ENCODE results near the gene COL4A1. TPM values are rescaled to one million over a fixed set of nuclear protein-coding genes. Genes with fewer than 3 reads are reported as not detected.

The COL4A1 gene
- polyA plus RNA-seq, 4 donors, result 3.1 to 85.7 (median 32.2) TPM

GRCh38 chr13:110332750-110333149 lies 25.8 kb upstream of the COL4A1 start:
- Histone ChIP-seq H3K4me3 (ENCODE audit: low read depth in 1 of 3, low read length in 3 of 3) (no peak overlapping the region), H3K9me3 (ENCODE audit: control insufficient read depth in 2 of 2, insufficient read depth in 1 of 2, low read depth in 1 of 2, low read length in 1 of 2) (no peaks in the 10 kb centered on the region), H3K27me3 (ENCODE audit: control insufficient read depth in 3 of 3, insufficient read depth in 3 of 3, low read length in 3 of 3) (no peaks in the 10 kb centered on the region), H3K27ac (ENCODE audit: low read depth in 1 of 3, low read length in 2 of 3) (no peak overlapping the region), H3K36me3 (ENCODE audit: control insufficient read depth in 3 of 3, insufficient read depth in 2 of 3, low read depth in 1 of 3, low read length in 3 of 3) (peaks cover 0 to 18% (median 0%) of the 10 kb centered on the region in 3 donors), H3K4me1 (ENCODE audit: control insufficient read depth in 3 of 3, insufficient read depth in 2 of 3, low read depth in 1 of 3, low read length in 2 of 3) (peaks cover 0 to 6% (median 0%) of the 10 kb centered on the region in 3 donors)
- 52 to 69% (median 63%) methylated on average over 2 of the region's 2 CpGs for WGBS, 3 donors
- no peak for DNase-seq
- no peak for FAIRE-seq

GRCh38 chr13:110331362-110331761 lies 24.4 kb upstream of the COL4A1 start:
- Histone ChIP-seq H3K36me3 (ENCODE audit: control insufficient read depth in 3 of 3, insufficient read depth in 2 of 3, low read depth in 1 of 3, low read length in 3 of 3) (peaks cover 0 to 17% (median 0%) of the 10 kb centered on the region in 3 donors), H3K27ac (ENCODE audit: low read depth in 1 of 3, low read length in 2 of 3) (peak overlapping the region in 1 of 3 donors; percentile 76), H3K4me3 (ENCODE audit: low read depth in 1 of 3, low read length in 3 of 3) (no peak overlapping the region), H3K9me3 (ENCODE audit: control insufficient read depth in 2 of 2, insufficient read depth in 1 of 2, low read depth in 1 of 2, low read length in 1 of 2) (no peaks in the 10 kb centered on the region), H3K27me3 (ENCODE audit: control insufficient read depth in 3 of 3, insufficient read depth in 3 of 3, low read length in 3 of 3) (no peaks in the 10 kb centered on the region), H3K4me1 (ENCODE audit: control insufficient read depth in 3 of 3, insufficient read depth in 2 of 3, low read depth in 1 of 3, low read length in 2 of 3) (peaks cover 0 to 6% (median 3%) of the 10 kb centered on the region in 3 donors)
- WGBS, 3 donors, result 56 to 77% (median 74%) methylated on average over 11 of the region's 11 CpGs
- no peak for FAIRE-seq
- DNase-seq, result no peak

GRCh38 chr13:110330491-110331011 lies 23.6 kb upstream of the COL4A1 start:
- Histone ChIP-seq H3K36me3 (ENCODE audit: control insufficient read depth in 3 of 3, insufficient read depth in 2 of 3, low read depth in 1 of 3, low read length in 3 of 3) (peaks cover 0 to 19% (median 0%) of the 10 kb centered on the region in 3 donors), H3K4me3 (ENCODE audit: low read depth in 1 of 3, low read length in 3 of 3) (no peak overlapping the region), H3K27me3 (ENCODE audit: control insufficient read depth in 3 of 3, insufficient read depth in 3 of 3, low read length in 3 of 3) (no peaks in the 10 kb centered on the region), H3K9me3 (ENCODE audit: control insufficient read depth in 2 of 2, insufficient read depth in 1 of 2, low read depth in 1 of 2, low read length in 1 of 2) (no peaks in the 10 kb centered on the region), H3K27ac (ENCODE audit: low read depth in 1 of 3, low read length in 2 of 3) (peak overlapping the region in 1 of 3 donors; percentile 88), H3K4me1 (ENCODE audit: control insufficient read depth in 3 of 3, insufficient read depth in 2 of 3, low read depth in 1 of 3, low read length in 2 of 3) (peaks cover 0 to 6% (median 5%) of the 10 kb centered on the region in 3 donors)
- DNase-seq, result no peak
- WGBS, 3 donors, result 71 to 90% (median 87%) methylated on average over 11 of the region's 11 CpGs
- no peak for FAIRE-seq

- H3K27me3 ChIP-seq (ENCODE audit: control insufficient read depth in 3 of 3, insufficient read depth in 3 of 3, low read length in 3 of 3), result no peaks in the 10 kb centered on the region
- H3K4me1 ChIP-seq (ENCODE audit: control insufficient read depth in 3 of 3, insufficient read depth in 2 of 3, low read depth in 1 of 3, low read length in 2 of 3), result peaks cover 0 to 6% (median 5%) of the 10 kb centered on the region in 3 donors
- DNase-seq, result no peak
- peaks cover 0 to 19% (median 0%) of the 10 kb centered on the region in 3 donors for H3K36me3 ChIP-seq (ENCODE audit: control insufficient read depth in 3 of 3, insufficient read depth in 2 of 3, low read depth in 1 of 3, low read length in 3 of 3)
- WGBS, 3 donors, result 66 to 78% (median 74%) methylated on average over 21 of the region's 21 CpGs
- no peak for FAIRE-seq
- no peak overlapping the region for H3K4me3 ChIP-seq (ENCODE audit: low read depth in 1 of 3, low read length in 3 of 3)
- peak overlapping the region in 1 of 3 donors; percentile 88 for H3K27ac ChIP-seq (ENCODE audit: low read depth in 1 of 3, low read length in 2 of 3)
- H3K9me3 ChIP-seq (ENCODE audit: control insufficient read depth in 2 of 2, insufficient read depth in 1 of 2, low read depth in 1 of 2, low read length in 1 of 2), result no peaks in the 10 kb centered on the region
These were observed 23.0 kb upstream of the COL4A1 start for GRCh38 chr13:110329798-110330461.

GRCh38 chr13:110329258-110329657 lies 22.3 kb upstream of the COL4A1 start:
- Histone ChIP-seq H3K36me3 (ENCODE audit: control insufficient read depth in 3 of 3, insufficient read depth in 2 of 3, low read depth in 1 of 3, low read length in 3 of 3) (peaks cover 0 to 20% (median 0%) of the 10 kb centered on the region in 3 donors), H3K27ac (ENCODE audit: low read depth in 1 of 3, low read length in 2 of 3) (peak overlapping the region in 1 of 3 donors; percentile 63), H3K4me1 (ENCODE audit: control insufficient read depth in 3 of 3, insufficient read depth in 2 of 3, low read depth in 1 of 3, low read length in 2 of 3) (peaks cover 0 to 6% (median 5%) of the 10 kb centered on the region in 3 donors), H3K4me3 (ENCODE audit: low read depth in 1 of 3, low read length in 3 of 3) (no peak overlapping the region), H3K9me3 (ENCODE audit: control insufficient read depth in 2 of 2, insufficient read depth in 1 of 2, low read depth in 1 of 2, low read length in 1 of 2) (no peaks in the 10 kb centered on the region), H3K27me3 (ENCODE audit: control insufficient read depth in 3 of 3, insufficient read depth in 3 of 3, low read length in 3 of 3) (no peaks in the 10 kb centered on the region)
- DNase-seq (no peak), FAIRE-seq (no peak)
- WGBS, 3 donors, result 78 to 82% (median 80%) methylated on average over 6 of the region's 6 CpGs

- peak overlapping the region in 1 of 3 donors; percentile 59 for H3K27ac ChIP-seq (ENCODE audit: low read depth in 1 of 3, low read length in 2 of 3)
- H3K27me3 ChIP-seq (ENCODE audit: control insufficient read depth in 3 of 3, insufficient read depth in 3 of 3, low read length in 3 of 3), result no peaks in the 10 kb centered on the region
- no peaks in the 10 kb centered on the region for H3K9me3 ChIP-seq (ENCODE audit: control insufficient read depth in 2 of 2, insufficient read depth in 1 of 2, low read depth in 1 of 2, low read length in 1 of 2)
- no peak overlapping the region for H3K4me3 ChIP-seq (ENCODE audit: low read depth in 1 of 3, low read length in 3 of 3)
- WGBS, 3 donors, result 78 to 90% (median 85%) methylated on average over 10 of the region's 10 CpGs
- peaks cover 0 to 16% (median 0%) of the 10 kb centered on the region in 3 donors for H3K36me3 ChIP-seq (ENCODE audit: control insufficient read depth in 3 of 3, insufficient read depth in 2 of 3, low read depth in 1 of 3, low read length in 3 of 3)
- peaks cover 0 to 6% (median 5%) of the 10 kb centered on the region in 3 donors for H3K4me1 ChIP-seq (ENCODE audit: control insufficient read depth in 3 of 3, insufficient read depth in 2 of 3, low read depth in 1 of 3, low read length in 2 of 3)
- DNase-seq (no peak), FAIRE-seq (no peak)
These were observed 21.6 kb upstream of the COL4A1 start for GRCh38 chr13:110328573-110328972.

- Histone ChIP-seq H3K36me3 (ENCODE audit: control insufficient read depth in 3 of 3, insufficient read depth in 2 of 3, low read depth in 1 of 3, low read length in 3 of 3) (peaks cover 0 to 18% (median 0%) of the 10 kb centered on the region in 3 donors), H3K27ac (ENCODE audit: low read depth in 1 of 3, low read length in 2 of 3) (peak overlapping the region in 2 of 3 donors; percentile 11 to 15), H3K27me3 (ENCODE audit: control insufficient read depth in 3 of 3, insufficient read depth in 3 of 3, low read length in 3 of 3) (no peaks in the 10 kb centered on the region), H3K4me3 (ENCODE audit: low read depth in 1 of 3, low read length in 3 of 3) (no peak overlapping the region), H3K9me3 (ENCODE audit: control insufficient read depth in 2 of 2, insufficient read depth in 1 of 2, low read depth in 1 of 2, low read length in 1 of 2) (no peaks in the 10 kb centered on the region), H3K4me1 (ENCODE audit: control insufficient read depth in 3 of 3, insufficient read depth in 2 of 3, low read depth in 1 of 3, low read length in 2 of 3) (peaks cover 0 to 9% (median 6%) of the 10 kb centered on the region in 3 donors)
- FAIRE-seq (no peak), DNase-seq (no peak)
- 50 to 67% (median 54%) methylated on average over 7 of the region's 7 CpGs for WGBS, 3 donors
These were observed 20.2 kb upstream of the COL4A1 start for GRCh38 chr13:110327051-110327721.

GRCh38 chr13:110326263-110326904 lies 19.4 kb upstream of the COL4A1 start:
- DNase-seq (no peak), FAIRE-seq (no peak)
- H3K9me3 ChIP-seq (ENCODE audit: control insufficient read depth in 2 of 2, insufficient read depth in 1 of 2, low read depth in 1 of 2, low read length in 1 of 2), result peaks cover 0 to 1% of the 10 kb centered on the region in 2 donors
- WGBS, 3 donors, result 77 to 78% (median 77%) methylated on average over 12 of the region's 12 CpGs
- no peak overlapping the region for H3K4me3 ChIP-seq (ENCODE audit: low read depth in 1 of 3, low read length in 3 of 3)
- peaks cover 0 to 9% (median 6%) of the 10 kb centered on the region in 3 donors for H3K4me1 ChIP-seq (ENCODE audit: control insufficient read depth in 3 of 3, insufficient read depth in 2 of 3, low read depth in 1 of 3, low read length in 2 of 3)
- peaks cover 0 to 17% (median 0%) of the 10 kb centered on the region in 3 donors for H3K36me3 ChIP-seq (ENCODE audit: control insufficient read depth in 3 of 3, insufficient read depth in 2 of 3, low read depth in 1 of 3, low read length in 3 of 3)
- H3K27me3 ChIP-seq (ENCODE audit: control insufficient read depth in 3 of 3, insufficient read depth in 3 of 3, low read length in 3 of 3), result no peaks in the 10 kb centered on the region
- H3K27ac ChIP-seq (ENCODE audit: low read depth in 1 of 3, low read length in 2 of 3), result peak overlapping the region in 2 of 3 donors; percentile 11 to 15

Data from small intestine (tissue), 7 donors.